ENCODE measurements around the gene PLSCR4.
"Not testable (repeated sequence)": the region's sequence is repeated elsewhere in the genome, so short reads cannot be mapped to it uniquely, and the experiment has no call there.

PLSCR4 gene, protein sequence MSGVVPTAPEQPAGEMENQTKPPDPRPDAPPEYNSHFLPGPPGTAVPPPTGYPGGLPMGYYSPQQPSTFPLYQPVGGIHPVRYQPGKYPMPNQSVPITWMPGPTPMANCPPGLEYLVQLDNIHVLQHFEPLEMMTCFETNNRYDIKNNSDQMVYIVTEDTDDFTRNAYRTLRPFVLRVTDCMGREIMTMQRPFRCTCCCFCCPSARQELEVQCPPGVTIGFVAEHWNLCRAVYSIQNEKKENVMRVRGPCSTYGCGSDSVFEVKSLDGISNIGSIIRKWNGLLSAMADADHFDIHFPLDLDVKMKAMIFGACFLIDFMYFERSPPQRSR

DNA sequence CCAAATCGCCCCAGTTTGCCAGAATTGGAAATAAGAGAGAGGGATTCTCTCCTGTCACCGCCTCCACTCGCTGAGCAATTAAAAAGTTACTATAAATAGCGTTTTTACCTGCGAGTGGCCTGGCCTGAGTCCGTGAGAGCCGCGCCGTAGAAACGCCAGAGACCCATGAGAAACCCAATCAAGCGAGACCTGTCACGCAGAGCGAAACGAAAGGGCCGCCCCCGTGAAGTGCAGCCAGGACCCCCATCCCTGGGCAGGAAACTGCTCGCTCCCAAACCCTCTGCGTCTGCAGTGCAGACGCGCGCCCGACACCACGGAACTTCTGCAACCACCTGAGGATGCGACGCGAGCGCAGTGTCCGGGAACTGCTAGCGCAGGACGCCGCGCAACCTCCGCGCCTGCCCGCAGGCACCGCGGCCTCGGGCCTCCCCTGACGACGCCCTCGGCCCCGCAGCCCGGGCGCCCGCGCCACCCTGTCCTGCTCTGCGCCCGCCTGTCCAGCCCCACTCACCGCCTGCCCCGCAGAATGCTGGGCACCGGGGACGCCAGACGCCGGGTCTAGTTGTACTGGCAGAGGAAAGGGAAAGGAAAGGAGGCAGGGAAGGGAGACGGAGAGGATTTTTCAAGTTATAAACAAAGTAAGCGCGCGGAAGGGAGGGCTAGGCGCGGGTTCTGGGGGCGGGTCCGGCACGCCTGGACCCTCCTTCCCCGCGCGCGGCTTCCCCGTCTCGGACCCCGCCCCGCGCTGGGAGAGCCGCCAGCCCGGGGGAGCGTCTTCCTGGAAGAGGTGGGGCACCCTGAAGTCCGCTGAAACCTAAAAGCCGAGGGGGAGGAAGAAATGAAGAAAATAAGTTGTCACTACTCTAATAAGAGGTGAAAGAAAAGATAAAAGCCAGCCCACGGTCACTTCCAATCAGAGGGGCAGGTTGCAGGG is at the start of gene PLSCR4:
Gene PLSCR4 (minus strand): TSS at position 657 of the 934 bp plus-strand sequence. CDS start 29,034 bp downstream, outside the sequence.
- peak; percentile 55 for DNase-seq

DNA sequence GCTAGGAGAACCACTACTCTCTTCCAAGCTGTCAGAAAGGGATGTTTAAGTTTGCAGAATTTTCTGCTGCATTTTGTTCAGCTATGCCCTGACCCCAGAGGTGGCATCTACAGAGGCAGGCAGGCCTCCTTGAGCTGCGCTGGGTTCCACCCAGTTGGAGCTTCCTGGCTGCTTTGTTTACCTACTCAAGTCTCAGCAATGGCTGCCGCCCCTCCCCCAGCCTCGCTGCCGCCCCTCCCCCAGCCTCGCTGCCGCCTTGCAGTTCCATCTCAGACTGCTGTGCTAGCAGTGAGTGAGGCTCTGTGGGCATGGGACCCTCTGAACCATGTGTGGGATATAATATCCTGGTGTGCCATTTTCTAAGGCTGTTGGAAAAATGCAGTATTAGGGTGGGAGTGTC is 42.5 kb upstream of the PLSCR4 start:
- not testable (repeated sequence) for DNase-seq

DNA sequence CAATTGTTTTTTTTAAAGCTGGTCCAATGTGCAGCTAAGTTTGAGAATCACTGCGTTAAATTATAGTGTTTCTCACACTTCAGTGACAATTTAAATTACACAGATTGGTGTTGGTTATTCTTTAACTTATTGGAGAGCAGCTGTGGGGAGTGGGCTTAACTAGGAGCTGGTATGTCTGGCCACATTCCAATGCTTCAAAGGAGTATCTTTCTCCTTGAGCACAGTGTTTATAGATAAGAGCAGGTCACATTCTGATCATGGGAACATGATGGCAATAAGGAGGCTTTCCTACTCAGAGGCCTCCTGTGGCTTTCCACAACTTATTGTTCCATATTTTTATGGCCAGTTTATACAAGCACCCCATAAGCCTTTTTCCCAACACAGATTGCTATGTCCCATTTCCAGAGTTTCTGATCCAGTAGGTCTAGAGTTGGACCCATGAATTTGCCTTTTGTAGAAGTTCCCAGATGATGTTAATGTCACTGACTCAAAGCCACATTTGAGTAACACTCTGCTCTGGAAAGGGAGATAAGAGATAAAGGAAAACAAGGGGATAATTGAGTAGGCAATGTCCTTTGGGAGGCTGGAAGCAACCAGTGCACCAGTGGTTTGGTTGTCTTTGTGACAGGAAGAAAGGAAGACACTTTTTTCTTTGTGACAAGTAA is 33.0 kb upstream of the PLSCR4 start:
- no peak for DNase-seq

DNA sequence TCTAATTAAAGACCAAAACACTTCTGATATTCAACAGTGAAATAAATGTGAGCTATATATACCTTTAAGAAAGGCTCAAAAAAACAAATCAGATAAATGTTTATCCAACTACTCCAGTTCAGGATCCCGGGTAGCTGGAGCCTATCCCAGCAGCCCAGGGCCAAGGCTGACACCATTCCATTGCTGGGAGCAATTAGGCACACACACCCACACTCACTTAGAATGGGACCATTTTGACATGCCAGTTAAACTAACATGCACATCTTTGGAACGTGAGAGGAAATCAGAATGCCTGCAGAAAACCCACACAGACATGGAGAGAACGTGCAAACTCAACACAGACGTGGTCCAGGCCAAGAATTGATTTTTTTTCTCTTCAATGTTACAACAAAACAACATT is 30.0 kb upstream of the PLSCR4 start:
- DNase-seq, result no peak

DNA sequence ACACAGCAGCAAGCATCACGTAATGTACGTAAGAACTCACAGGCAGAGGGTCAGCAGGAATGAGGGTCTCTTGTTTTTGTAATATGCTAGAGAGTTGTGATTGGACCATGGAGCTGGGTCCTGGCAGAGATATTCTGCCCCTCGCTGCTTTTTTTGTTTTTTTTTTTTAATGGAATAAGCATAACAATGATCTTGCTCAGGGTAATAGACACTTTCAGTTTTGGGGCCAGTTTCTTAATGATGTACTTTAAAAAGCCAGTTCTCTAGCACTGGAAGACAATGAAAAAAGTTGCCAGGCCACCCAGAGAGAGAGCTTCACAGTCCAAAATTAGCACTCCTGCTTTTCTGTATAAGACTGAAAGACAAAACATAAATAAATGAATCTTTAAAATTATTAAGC is 29.0 kb upstream of the PLSCR4 start:
- DNase-seq, result no peak

DNA sequence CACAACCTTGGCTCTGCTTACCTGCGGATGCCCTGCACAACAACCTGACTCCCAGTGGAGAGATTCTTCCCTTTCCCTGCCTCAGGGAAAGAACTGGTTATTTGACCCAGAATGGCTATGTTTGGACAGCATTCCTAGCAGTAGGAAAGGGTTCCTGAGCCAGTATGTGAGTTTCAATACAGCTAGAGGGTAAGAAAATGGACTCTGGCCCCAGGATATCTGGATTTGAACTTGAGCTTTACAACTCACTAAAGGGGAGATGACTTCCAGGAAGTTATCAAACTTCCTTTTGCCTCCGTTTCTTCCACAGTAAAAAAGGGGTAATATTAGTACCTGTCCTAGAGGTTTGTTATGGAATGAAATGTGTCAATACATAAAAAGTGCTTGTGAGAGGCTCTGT is 28.1 kb upstream of the PLSCR4 start:
- DNase-seq, result no peak

DNA sequence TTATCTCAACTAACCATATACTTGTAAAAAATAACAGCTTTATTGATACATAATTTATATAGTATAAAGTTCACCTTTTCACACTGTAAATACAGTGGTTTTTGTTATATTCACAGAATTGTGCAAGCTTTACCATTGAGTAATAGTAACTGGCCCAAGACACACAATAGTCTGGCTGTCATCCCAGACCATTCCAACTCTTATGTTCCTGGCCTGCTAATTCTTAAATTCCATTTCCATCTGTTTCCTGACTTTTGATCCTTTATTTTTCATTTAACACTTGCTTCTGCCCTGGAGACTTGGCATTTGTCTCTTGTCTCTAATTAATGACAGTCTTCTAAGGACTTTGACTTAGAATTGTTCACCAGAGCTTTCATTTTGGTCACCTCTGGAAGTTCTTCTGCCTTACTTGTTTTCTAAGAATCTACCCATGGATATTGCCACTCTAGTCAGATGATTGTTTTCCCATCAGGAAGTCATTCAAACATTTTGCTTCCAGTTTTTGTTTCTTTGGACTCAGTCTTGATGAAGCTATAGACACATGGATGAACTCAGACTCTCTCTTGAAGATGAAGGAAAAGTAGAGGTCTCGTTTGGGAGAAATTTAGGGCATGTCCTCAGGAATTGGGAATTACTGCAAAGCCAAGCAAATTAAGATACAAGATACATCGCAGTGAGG is 27.2 kb upstream of the PLSCR4 start:
- no peak for DNase-seq

DNA sequence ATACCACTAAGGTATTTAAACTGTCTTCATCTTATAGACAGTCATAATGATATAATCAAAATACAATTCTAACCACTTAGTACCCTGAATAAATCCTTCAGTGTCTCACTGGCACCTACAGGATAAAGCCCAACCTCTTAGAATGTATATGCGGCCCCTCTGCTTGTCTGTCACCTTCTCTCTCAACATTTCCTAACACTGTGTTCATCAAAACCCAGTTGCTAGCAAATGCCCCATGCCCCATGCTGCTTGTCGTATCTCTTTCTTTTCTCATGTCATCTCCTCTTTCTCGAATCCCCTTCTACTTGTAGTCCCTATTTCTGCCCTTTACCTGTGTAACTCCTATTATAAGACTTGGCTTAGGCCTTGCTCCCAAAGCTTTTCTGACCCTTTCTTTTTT is 24.6 kb upstream of the PLSCR4 start:
- DNase-seq, result no peak

DNA sequence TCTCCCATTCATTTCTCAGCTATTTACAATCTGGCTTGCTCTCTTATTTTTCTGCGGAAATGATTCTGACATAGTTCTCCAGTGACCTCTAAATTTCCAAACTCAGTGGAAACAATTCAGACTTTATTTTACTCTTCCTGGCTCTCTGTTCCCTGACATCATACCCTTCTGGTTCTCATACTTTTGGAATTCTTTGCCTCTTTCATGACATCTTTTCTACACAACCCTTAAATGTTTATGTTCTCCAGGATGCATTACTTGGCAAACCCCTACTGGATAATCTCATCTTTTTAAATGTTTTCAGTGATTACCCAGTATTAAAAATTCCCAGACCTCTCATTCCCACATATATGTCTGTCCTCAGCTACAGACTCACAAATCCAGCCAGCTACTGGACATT is 23.9 kb upstream of the PLSCR4 start:
- DNase-seq, result no peak

DNA sequence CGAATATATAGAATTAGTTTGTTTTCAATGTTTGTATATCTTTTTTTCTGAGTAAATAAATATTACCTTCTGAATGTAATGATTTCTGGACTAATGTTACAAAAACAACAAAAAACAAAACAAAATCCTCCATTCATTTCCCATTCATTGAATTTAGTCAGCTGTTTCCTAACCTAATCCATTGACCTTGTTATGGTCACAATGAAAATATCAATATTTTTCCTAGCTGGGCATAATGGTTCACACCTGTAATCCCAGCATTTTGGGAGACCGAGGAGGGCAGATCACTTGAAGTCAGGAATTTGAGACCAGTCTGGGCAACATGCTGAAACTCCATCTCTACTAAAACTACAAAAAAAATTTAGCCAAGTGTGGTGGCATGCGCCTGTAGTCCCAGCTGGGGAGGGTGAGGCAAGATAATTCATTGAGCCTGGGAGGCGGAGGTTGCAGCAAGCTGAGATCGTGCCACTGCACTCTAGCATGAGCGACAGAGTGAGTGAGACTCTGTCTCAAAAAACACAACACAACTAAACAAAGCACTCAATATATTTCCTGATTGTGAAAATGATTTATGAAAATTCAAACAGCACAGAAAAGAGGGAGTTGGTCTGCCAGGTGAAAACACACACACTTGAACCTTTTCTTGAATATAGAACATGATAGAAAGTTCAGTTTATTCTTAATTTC is 23.0 kb upstream of the PLSCR4 start:
- no peak for DNase-seq

DNA sequence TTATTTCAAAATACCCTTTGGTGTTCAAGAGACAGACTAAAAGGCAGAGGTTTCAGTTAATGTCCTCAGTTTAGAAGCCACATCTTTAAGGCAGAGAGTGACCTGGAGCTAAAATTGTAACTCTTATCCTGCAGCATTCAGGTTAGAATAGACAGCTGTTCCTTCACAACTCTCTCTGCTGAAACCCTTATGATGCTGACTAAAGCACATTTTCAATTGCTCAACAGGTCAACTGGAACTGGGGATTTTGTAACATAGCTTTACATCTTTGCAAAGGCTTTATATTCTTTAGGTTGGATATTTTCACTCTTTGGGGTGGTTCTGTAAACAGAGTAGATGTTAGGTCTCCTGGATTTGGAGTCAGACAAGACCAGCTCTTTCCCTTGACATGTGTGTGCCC is 20.3 kb upstream of the PLSCR4 start:
- DNase-seq, result no peak

DNA sequence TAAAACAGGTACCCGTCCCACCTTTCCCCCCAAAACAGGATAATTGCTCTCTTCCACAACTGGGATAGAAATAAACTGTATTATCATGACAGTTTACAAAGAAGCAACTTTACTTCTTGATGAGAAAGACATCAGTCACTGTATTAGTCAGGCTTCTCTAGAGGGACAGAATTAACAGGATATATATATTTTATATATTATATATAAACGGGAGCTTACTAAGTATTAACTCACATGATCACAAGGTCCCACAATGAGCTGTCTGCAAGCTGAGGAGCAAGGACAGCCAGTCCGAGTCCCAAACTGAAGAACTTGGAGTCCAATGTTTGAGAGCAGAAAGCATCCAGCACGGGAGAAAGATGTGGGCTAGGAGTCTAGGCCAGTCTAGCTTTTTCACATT is 18.4 kb upstream of the PLSCR4 start:
- no peak for DNase-seq

DNA sequence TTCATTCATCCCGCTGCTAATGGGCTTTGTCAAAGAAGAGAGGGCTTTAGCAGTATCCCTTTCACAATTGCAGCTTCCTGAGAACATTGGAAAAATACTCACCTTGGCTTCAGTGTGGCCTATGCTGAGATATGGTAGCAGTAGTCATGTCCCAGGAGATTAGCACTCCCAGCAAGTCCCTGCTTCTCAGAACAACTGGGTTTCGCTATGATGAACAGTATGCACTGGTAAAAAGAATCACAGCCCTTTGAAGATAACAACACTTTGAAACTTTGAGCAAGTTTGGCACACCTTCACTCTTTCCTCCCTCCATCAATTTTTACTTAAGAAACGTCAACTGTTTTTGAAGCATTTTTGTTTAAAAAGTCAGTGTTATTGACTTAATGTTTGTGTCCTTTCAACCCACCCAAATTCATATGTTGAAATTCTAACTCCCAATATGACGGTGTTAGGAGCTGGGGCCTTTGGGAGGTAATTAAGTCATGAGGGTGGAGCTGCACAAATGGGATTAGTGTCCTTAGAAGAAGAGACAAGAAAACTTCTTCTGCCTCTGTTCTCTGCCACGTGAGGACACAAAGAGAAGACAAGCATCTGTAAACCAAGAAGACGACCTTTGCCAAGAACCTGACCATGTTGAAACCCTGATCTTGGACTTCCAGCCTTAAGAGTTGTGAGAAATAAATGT is 17.8 kb upstream of the PLSCR4 start:
- no peak for DNase-seq

DNA sequence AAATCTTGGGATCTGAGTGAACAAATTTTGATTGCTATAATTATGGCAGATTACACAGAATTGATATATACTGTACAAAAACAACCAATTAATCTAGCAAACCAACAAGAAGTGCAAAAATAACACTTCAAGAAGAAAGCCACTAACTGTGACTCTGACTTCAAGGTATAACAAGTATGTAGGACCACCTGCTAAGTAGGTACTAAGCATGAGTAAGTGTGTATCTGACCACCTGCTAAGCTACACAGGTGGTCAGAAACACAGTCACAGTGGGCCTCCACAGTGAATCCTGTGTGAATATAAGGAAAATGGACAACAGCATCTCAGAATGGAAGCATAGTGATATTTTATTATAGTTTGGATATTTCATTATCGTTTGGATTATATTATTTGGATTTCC is 14.8 kb upstream of the PLSCR4 start:
- no peak for DNase-seq

DNA sequence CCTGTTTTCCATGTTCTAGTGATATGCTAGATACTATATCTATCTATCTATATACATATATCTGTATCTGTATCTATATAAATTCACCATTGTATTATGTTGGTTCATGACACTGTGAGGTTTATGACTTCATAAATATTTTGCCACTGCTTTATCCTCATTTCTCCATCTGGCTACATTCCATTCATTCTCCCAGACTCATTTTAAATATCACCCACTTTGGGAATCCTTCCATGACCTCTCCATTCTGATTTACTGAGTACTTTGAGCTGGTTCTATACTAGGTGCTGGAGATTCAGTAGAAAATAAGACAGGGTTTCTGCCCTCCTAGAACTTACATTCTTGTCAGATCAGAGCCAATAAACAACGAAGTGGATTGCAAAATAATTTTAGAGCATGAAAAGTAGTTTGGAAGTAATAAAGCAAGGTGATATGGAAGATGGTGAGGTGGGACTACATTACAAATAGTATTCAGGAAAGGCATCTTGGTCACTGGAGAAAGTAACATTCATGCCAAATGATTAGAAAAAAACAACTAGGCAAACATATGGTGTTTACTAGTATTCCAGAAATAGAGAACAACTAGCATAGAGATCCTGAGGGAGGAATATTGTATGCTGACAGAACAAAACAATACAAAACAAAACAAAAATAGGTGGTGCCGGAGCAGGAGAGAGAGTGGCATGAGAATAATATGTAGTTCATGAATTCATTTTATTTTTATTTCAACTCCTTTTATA is 11.6 kb upstream of the PLSCR4 start:
- no peak for DNase-seq

DNA sequence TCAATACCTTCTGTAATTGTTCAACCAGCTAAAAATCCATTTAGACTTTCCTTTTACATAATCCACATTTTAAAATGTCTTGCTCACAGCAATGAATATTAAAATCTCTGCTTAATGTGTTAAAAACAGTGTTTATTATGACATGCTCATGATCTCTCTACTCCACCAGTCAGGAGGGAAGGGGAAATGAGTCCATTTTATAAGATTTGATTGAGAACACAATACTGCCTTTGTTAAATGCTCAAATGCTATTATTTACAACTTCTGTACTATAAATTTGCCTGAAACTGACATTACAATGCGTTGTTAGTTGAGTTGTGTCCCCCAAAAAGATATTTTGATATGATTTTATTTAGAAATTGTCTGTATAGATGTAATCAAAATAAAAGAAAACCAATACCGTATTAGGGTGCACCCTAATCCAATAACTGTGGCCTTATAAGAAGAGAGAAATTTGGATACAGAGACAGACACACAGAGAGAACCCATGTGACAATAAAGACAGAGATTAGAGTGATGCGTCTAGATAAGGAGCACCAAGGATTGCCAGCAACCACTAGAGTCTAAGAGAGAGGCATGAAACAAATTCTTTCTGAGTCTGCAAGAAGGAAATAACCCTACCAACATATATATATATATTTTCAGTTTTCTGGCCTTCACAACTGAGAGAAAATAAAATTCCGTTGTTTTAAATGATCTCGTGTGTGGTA is 9.1 kb upstream of the PLSCR4 start:
- no peak for DNase-seq

DNA sequence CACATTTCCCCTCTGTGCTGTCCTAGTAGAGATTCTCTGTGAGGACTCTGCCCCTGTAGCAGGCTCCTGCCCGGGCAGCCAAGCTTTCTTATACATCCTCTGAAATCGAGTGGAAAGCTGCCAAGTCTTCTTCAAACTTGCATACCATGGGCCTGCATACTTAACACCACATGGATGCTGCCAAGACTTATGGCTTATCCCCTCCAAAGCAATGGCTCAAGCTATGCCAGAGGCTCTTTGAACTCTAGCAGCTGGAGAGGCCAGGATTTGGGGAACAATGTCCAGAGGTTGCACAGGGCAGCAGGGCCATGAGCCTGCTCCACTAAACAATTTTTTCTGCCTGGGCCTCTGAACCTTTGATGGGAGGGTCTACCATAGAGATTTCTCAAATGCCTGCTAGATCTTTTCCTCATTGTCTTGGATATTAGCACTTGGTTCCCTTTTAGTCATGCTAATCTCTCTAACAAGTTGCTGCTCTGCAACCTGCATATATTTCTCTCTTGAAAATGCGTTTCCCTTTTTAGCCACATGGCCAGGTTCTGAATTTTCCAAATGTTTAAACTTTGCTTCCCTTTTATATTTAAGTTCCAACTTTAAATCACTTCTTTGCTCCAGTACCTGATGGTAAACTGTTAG is 6.1 kb upstream of the PLSCR4 start:
- DNase-seq, result no peak

DNA sequence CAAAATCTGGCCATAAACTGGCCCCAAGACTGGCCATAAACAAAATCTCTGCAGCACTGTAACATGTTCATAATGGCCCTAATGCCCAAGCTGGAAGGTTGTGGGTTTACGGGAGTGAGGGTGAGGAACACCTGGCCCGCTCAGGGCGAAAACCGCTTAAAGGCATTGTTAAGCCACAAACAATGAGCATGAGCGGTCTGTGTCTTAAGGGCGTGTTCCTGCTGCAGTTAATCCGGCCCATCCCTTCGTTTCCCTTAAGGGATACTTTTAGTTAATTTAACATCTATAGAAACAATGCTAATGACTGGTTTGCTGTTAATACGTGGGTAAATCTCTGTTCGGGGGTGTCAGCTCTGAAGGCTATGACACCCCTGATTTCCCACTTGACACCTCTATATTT is 1.5 kb upstream of the PLSCR4 start:
- DNase-seq, result not testable (repeated sequence)

DNA sequence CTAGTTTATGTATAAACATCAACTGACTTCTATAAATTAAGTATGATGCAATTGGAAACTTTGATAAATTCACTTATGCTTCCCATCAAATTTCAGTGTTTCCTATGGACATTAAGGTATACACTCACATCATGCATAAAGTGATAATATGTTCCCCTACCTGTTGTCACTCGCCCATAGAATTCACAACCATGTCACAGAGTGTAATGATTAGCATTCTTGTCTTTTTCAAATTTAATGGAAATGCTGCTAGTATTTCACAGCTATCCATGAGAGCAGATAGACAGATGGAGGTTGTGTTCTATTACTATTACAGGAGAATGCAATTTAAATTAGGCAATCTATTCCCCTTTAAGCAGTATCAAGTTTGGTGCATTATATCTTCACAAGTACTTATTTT is 984 bp downstream of the PLSCR4 start:
- no peak for DNase-seq

DNA sequence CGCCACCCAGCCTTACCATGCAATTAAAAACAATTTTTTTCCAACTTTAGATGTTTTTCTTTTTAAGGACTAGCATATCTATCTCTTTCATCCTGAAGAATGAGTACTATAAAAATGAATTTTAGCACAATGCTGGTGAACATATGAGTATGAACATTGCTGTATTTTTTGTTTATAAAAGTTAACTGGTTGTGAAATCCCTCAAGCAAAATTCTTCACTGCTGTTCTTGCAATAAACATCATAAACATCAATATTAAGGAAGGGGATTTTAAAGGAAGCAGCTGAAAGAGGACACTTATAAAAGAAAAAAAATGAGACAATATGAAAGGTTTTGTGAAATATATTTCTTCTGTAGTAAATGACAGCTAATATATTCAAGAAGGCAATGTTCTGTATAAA is 3.0 kb downstream of the PLSCR4 start:
- DNase-seq, result no peak
